Bronchial epithelial cell (primary cell): ENCODE results near the gene FNIP2. TPM values are rescaled to one million over a fixed set of nuclear protein-coding genes. Genes with fewer than 3 reads are reported as not detected.

Experiments used
- DNase-seq: peaks from one replicate; pipeline ENCODE4 v3.0.0-alpha.2; 2010; ENCODE audit warnings: low read depth
- FAIRE-seq: peaks from 2 replicates; lab custom pipeline; 2011; peaks lifted over from hg19 to GRCh38; lab: Jason Lieb, UNC
- H3K27me3 ChIP-seq: 2 replicates; pipeline ENCODE4 v1.5.1; 2011; ENCODE audit warnings: low read length; ENCODE audit not compliant: control insufficient read depth, insufficient read depth
- H3K36me3 ChIP-seq: 2 replicates; pipeline ENCODE4 v1.5.1; 2011; ENCODE audit warnings: low read length; ENCODE audit not compliant: control insufficient read depth, insufficient read depth
- H3K4me3 ChIP-seq: 2 replicates; pipeline ENCODE4 v1.5.1; 2011; ENCODE audit warnings: mild to moderate bottlenecking, low read depth, low read length, control low read depth
- total RNA-seq: library from RNA; depleted of rRNA; stranded (reverse); fragments of >200 nt; gene quantifications from 2 replicates; pipeline ENCODE4 v1.2.1, GENCODE V29; 2014
- TF ChIP-seq, protein P1 (sequence below): IDR thresholded peaks from 2 replicates; pipeline ENCODE4 v1.5.1; 2011; ENCODE audit warnings: mild to moderate bottlenecking, moderate library complexity, low read length, control low read depth, inconsistent platforms; ENCODE audit not compliant: insufficient read depth, severe bottlenecking

Gene FNIP2
- total RNA-seq, 1 donor from 2014 or later: 16.6 TPM

- Histone ChIP-seq H3K36me3 (no peaks in the 10 kb centered on the region), H3K4me3 (no peak overlapping the region)
- FAIRE-seq: no peak
These were observed 82.2 kb downstream of the FNIP2 start for GRCh38 chr4:158850800-158851644.

DNA sequence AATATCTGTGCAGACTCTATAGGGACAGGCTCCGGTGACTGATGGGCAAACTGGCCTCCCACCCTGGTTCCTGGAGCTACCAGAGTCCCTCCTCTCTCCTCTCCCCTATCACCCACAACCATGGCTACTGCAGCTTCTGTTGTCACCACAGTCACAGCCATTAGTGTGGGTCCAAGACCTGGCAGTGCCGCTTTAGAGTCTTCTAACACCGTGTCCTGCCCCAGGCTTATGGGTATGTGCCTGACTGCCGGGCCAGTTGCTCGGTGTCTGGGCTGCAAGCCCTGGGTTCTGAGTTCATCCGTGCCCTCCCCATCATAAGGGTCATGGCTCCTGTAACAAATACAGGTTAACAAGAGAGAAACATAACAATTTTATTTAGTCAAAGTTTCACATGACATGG lies 85.4 kb downstream of the FNIP2 start:
- no peaks in the 10 kb centered on the region for H3K27me3 ChIP-seq
- FAIRE-seq (no peak), DNase-seq (no peak)
- TF ChIP-seq, protein P1, sequence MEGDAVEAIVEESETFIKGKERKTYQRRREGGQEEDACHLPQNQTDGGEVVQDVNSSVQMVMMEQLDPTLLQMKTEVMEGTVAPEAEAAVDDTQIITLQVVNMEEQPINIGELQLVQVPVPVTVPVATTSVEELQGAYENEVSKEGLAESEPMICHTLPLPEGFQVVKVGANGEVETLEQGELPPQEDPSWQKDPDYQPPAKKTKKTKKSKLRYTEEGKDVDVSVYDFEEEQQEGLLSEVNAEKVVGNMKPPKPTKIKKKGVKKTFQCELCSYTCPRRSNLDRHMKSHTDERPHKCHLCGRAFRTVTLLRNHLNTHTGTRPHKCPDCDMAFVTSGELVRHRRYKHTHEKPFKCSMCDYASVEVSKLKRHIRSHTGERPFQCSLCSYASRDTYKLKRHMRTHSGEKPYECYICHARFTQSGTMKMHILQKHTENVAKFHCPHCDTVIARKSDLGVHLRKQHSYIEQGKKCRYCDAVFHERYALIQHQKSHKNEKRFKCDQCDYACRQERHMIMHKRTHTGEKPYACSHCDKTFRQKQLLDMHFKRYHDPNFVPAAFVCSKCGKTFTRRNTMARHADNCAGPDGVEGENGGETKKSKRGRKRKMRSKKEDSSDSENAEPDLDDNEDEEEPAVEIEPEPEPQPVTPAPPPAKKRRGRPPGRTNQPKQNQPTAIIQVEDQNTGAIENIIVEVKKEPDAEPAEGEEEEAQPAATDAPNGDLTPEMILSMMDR: no peak
- H3K4me3 ChIP-seq: no peak overlapping the region
- no peaks in the 10 kb centered on the region for H3K36me3 ChIP-seq

More at GRCh38 chr4:158850800-158851644, 82.2 kb downstream of the FNIP2 start:
- no peaks in the 10 kb centered on the region for H3K27me3 ChIP-seq
- TF ChIP-seq, protein P1: peak; percentile 12
- peak; percentile 55 for DNase-seq

DNA sequence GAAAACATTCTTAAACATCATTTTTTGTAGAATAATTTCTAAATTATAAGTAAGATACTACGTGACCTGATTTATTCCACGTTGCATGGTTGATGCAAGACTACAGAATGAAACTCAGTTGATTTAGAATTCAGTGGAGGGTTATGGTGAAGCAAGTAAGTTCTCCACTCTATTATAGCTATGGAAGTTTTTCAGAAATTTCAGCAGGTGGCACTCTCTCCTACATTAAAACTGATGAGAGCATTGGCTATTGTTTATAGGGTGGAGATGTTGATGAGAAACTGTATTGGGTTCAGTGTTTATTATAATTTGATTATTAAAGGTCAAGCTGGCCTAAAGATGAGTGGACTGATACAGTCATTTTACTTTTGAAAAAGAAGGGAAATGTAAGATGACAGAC lies 88.0 kb downstream of the FNIP2 start:
- TF ChIP-seq, protein P1: peak; percentile 41
- peaks cover 1% of the 10 kb centered on the region for H3K36me3 ChIP-seq
- no peak for FAIRE-seq
- peak; percentile 57 for DNase-seq
- H3K27me3 ChIP-seq: no peaks in the 10 kb centered on the region
- no peak overlapping the region for H3K4me3 ChIP-seq

- TF ChIP-seq, protein P1: no peak
- no peaks in the 10 kb centered on the region for H3K27me3 ChIP-seq
- FAIRE-seq (no peak), DNase-seq (peak; percentile 19)
- peaks cover 1% of the 10 kb centered on the region for H3K36me3 ChIP-seq
- no peak overlapping the region for H3K4me3 ChIP-seq
These were observed 89.1 kb downstream of the FNIP2 start for GRCh38 chr4:158857951-158858350.

- TF ChIP-seq, protein P1: no peak
- FAIRE-seq (no peak), DNase-seq (peak; percentile 54)
- peaks cover 1% of the 10 kb centered on the region for H3K36me3 ChIP-seq
- no peaks in the 10 kb centered on the region for H3K27me3 ChIP-seq
- no peak overlapping the region for H3K4me3 ChIP-seq
These were observed 89.8 kb downstream of the FNIP2 start for GRCh38 chr4:158858410-158859199.
